ENCODE data around the gene TPPP3.
A peak's percentile ranks its signal among the peaks of the same experiment; 100 is the strongest.
"Not testable (repeated sequence)": the region's sequence is repeated elsewhere in the genome, so short reads cannot be mapped to it uniquely, and the experiment has no call there.

Gene TPPP3

GRCh38 chr16:67425580-67425979, 32.3 kb upstream of the TPPP3 start:
- no peak for DNase-seq

- no peak for DNase-seq
Measured at GRCh38 chr16:67425061-67425460, 31.8 kb upstream of the TPPP3 start.

GRCh38 chr16:67424261-67424615, 30.9 kb upstream of the TPPP3 start:
- DNase-seq, result no peak

GRCh38 chr16:67423611-67424260, 30.4 kb upstream of the TPPP3 start:
- no peak for DNase-seq

- DNase-seq, result no peak
Measured at GRCh38 chr16:67423015-67423414, 29.7 kb upstream of the TPPP3 start.

- DNase-seq, result no peak
Measured at GRCh38 chr16:67421030-67421429, 27.7 kb upstream of the TPPP3 start.

GRCh38 chr16:67419931-67420330, 26.6 kb upstream of the TPPP3 start:
- DNase-seq, result no peak

- DNase-seq, result no peak
Measured at GRCh38 chr16:67419502-67419901, 26.2 kb upstream of the TPPP3 start.

- no peak for DNase-seq
Measured at GRCh38 chr16:67417333-67418061, 24.2 kb upstream of the TPPP3 start.

- peak in 2 of 5 donors; percentile 32 to 43 for DNase-seq
Measured at GRCh38 chr16:67415872-67416793, 22.8 kb upstream of the TPPP3 start, which contains the start of gene ZDHHC1. Gene ZDHHC1, minus strand, starts transcription at chr16:67416477. Its CDS starts 8,702 bp downstream, at chr16:67407775.

- DNase-seq, result not testable (repeated sequence)
Measured at GRCh38 chr16:67415421-67415820, 22.1 kb upstream of the TPPP3 start.

- no peak for DNase-seq
Measured at GRCh38 chr16:67413978-67414911, 20.9 kb upstream of the TPPP3 start.

- DNase-seq, result no peak
Measured at GRCh38 chr16:67412294-67412693, 19.0 kb upstream of the TPPP3 start.

GRCh38 chr16:67411339-67411738, 18.0 kb upstream of the TPPP3 start:
- no peak for DNase-seq

- DNase-seq, result no peak
Measured at GRCh38 chr16:67409631-67410030, 16.3 kb upstream of the TPPP3 start.

- no peak for DNase-seq
Measured at GRCh38 chr16:67407788-67408452, 14.6 kb upstream of the TPPP3 start.

GRCh38 chr16:67407176-67407787, 14.0 kb upstream of the TPPP3 start:
- DNase-seq, result no peak

- no peak for DNase-seq
Measured at GRCh38 chr16:67406111-67406971, 13.0 kb upstream of the TPPP3 start.

GRCh38 chr16:67405336-67405735, 12.0 kb upstream of the TPPP3 start:
- no peak for DNase-seq

- no peak for DNase-seq
Measured at GRCh38 chr16:67404740-67405226, 11.5 kb upstream of the TPPP3 start.
